ENCODE measurements around the gene ANK3.
A peak's percentile ranks its signal among the peaks of the same experiment; 100 is the strongest.
"Not testable (repeated sequence)": the region's sequence is repeated elsewhere in the genome, so short reads cannot be mapped to it uniquely, and the experiment has no call there.

Gene ANK3

GRCh38 chr10:60073781-60074656 is 315.7 kb downstream of the ANK3 start:
- DNase-seq: no peak

- no peak for DNase-seq
These were observed 316.3 kb downstream of the ANK3 start for GRCh38 chr10:60073397-60073780.

DNA sequence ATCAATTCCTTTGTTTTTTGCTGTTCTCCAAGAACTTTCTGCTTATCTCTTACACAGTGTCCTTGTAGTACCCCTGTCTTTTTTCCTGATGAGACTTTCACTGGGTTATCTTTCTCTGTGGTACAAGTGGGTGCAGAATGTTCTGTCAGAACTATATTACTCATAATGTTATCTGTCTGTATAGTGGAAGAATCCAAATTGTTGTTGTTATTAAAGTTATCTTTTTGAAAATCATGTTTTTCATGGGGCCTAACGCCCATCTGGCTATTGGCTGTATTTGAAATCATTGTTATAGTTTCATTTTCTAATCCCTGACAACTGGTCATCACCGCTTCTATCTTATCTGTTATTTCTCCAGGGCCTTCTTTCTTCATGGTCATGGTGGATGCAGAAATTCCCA is 320.4 kb downstream of the ANK3 start:
- DNase-seq: no peak

DNA sequence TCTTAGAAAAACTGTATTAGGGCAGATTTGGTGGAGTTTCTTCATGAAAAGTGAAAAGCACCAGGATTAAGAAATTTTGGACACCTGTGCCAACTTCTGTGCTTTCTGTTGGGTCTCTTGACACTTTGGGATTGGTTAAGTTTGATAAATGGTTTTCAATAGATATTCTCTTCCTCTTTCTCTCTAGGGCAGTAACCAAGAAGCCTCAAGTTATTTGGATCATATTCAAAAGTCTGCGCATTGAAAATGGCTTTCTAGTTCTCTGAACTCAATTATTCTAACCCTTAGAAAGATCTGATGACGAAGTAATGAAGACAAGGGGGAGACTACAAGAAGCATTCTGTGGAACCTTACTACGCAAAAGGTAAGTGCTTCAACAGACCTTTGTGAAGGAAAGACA is 339.3 kb downstream of the ANK3 start:
- no peak for DNase-seq

- peak; percentile 53 for DNase-seq
These were observed 341.6 kb downstream of the ANK3 start for GRCh38 chr10:60048091-60048501.

- DNase-seq: no peak
These were observed 344.1 kb downstream of the ANK3 start for GRCh38 chr10:60045571-60045970.

- DNase-seq: no peak
These were observed 344.7 kb downstream of the ANK3 start for GRCh38 chr10:60044971-60045370.

GRCh38 chr10:60044242-60044641 is 345.4 kb downstream of the ANK3 start:
- no peak for DNase-seq

- peak; percentile 3 for DNase-seq
These were observed 346.0 kb downstream of the ANK3 start for GRCh38 chr10:60043561-60044241.

DNA sequence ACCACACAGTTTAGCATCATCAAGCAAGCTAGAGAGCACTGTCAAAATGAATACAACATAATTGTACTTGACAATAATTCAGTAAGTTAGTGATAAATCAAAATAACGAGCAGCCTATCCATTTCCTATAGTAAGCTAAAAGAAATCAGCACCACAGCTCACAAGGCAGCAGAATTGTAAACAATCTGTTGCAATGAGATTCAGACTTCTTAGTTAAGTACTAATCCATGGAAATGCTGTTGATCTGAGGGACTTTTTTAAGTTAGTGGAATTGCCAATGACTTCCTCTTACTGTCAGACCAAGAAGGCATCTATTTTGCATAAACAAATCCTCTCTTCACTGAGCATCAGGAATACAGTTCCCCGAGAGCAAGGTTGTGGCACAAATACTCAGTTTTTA is 346.8 kb downstream of the ANK3 start:
- peak; percentile 38 for DNase-seq

DNA sequence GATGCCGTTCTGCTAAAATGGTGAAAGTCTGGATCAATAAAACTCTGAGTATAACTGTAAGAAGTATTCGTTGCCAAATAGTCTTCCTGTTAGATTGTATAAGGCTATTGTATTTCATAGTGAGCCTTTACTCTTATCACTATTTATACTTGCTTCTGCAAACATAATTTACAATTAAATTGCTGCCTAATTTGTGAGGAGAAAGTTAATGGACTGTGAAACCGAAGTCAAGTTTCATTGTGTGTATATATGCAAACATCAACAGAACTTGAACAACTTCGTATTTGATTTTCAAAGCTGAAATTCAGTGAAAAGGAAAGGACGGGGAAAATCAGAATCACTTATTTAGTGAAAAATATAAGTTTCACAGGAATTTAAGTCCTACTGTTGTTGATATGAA is 347.4 kb downstream of the ANK3 start:
- peak; percentile 75 for DNase-seq

DNA sequence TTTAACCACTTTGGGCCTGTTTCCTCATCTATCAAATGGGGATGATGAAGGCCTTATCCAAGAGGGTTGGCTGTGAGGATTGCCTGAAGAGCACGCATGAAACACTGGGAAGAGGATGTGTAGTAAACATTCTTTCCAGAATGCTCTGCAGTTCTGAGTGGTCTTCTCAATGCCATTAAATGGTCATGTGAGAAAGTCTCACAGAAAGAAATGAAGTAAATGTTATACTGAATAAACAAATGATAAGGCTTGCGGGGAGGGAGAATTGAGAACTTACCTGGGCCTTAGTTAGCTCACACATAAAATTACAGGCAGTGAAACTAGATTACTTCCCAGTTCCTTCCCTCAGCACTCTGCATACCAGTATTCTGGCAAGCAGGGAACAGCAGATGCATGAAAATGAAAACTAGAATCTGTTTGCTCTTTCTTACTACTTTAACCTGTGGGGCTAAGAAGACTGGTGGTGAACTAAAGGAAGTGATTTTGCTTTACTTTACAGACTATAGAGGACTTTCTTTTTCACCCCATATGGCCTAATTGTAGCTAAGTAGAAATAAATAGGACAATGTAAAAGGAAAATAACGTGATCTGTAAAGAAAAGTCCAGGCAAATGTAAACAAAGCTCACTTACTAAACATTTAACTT is 348.1 kb downstream of the ANK3 start:
- DNase-seq: peak; percentile 42

GRCh38 chr10:60040014-60040662 is 349.5 kb downstream of the ANK3 start:
- peak; percentile 37 for DNase-seq

DNA sequence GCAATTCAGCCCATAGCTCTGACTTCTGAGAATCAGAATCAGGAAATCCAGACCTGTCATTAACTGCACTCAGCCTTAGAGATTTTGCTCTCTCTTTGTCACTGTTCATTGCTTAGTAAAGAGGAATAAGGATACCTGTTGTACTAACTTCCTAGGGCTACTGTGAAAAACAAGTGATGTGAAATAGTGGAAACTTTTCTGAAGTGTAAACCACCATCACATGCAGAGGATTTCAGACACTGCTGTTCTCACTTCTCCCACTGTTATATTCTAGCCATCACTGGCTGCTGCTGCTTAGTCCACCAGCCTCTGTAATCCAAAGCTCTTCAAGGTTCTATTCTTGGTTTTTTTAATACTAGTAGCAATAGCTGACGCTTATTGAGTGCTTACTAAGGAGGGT is 353.7 kb downstream of the ANK3 start:
- DNase-seq: no peak

DNA sequence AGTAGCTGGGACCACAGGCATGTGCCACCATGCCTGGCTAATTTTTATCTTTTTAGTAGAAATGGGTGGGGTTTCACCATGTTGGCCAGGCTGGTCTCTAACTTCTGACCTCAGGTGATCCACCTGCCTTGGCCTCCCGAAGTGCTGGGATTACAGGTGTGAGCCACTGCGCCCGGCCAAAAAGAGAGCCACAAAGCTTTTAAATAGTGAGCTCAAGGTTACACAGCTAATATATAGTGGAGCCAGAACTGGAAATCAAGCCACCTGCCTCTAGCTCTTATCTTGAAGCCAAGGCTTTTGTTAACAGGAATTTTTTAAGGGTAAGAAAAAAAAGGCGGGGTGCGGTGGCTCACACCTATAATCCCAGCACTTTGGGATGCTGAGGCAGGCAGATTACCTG is 354.3 kb downstream of the ANK3 start:
- DNase-seq: not testable (repeated sequence)

DNA sequence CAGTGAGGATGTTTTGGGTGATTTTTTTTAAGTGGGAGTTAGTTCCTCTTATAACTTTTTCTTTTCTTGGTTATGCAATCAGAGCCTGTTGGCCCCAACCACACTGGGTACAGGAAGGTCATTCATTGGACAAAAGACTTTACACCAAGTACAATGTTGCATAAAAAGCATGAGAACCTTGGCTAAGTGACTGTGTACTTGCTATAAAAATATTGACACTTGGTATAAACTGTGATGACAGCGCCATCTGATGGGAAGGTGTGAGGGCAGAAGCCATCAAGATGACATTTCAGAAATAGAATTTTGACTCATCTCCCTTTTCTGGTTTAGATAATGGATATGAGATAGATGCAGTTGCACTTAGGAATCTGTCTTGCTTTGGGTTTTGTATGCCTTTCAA is 357.0 kb downstream of the ANK3 start:
- peak; percentile 65 for DNase-seq

DNA sequence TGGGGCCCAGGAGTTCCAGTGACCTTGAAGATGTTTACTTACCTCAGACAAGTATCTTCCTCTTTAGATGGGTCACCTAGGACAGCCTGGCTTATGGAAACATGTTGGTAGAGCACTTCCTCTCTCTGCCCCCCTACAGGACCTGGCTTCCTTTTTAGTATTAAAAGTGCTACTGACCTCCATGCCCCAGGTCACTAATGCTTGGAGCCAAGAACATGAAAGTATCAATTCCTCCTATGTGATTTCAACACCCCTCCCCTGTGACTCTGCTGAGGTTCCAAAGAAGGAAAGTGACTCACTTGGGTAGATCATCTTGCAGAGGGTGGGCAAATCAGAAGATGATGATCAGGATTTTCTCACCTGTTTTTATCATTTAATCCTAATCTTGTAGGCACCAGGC is 358.0 kb downstream of the ANK3 start:
- no peak for DNase-seq

DNA sequence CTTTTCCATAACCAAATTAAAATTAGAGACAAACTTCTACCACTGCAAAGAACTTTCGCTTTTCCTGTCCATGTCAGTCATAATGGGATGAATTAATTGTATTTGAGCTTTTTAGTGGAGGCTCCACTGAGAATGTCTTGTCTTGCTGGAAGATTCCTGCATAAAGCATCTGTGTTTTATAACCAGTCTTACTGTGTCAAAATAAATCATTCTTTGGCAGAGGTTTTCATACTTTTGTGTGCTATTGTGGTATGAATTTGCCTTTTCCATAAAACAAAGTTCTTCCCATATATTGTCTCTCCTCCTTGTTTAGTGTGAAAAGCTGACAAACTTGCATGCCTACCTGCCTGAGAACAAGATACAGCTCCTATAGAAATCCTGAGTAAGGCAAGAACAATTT is 358.5 kb downstream of the ANK3 start:
- no peak for DNase-seq

DNA sequence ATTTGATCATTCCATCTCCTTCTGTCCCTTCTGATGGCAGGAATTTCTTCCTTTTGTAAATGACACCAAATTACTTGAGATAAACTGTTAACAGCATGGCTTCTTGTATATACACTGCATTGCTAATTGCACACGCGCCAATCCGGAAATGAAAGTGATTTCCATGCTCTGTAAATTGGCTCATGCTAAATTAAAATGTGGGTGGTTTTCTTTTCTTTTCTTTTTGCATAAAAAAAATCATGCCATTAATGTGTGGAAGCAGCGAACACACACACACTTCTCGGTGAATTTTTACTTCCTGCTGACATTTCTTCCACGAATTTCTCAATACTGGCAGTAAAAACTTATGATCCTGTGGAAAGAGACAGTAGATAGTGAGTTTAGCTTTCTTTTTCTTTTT is 360.2 kb downstream of the ANK3 start:
- DNase-seq: no peak

DNA sequence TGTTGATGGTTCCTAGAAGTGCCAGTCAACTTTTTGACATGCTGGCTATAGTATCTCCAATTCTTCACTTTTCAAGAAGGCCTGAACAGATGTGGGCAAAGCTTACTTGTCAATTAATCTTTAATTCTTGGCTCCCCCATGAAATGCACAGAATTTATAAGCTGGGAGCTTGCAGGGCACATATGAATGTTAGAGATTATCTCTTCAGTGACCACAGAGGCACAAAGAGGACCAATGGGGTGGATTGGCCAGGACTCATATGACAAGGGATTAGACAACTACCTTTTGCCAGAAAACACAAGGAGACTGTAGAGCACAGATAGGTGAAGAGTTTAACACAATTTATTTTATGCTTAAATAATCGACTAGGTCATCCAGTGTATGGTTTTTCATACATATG is 361.6 kb downstream of the ANK3 start:
- no peak for DNase-seq

GRCh38 chr10:60025279-60025678 is 364.4 kb downstream of the ANK3 start:
- DNase-seq: no peak

- no peak for DNase-seq
These were observed 365.2 kb downstream of the ANK3 start for GRCh38 chr10:60024506-60024905.

GRCh38 chr10:60023155-60023877 is 366.4 kb downstream of the ANK3 start:
- no peak for DNase-seq
